Ishikawa (cell line): ENCODE results near the gene POGLUT2.

Experiments
- CEBPB ChIP-seq: IDR thresholded peaks from 2 replicates; pipeline ENCODE4 v1.6.1; 2012
- CREB1 ChIP-seq: IDR thresholded peaks from 2 replicates; pipeline ENCODE4 v1.6.1; 2012; ENCODE audit warnings: low read depth
- EGR1 ChIP-seq: IDR thresholded peaks from 2 replicates; pipeline ENCODE4 v1.6.1; 2012
- EP300 ChIP-seq: IDR thresholded peaks from 2 replicates; pipeline ENCODE4 v1.6.1; 2012; ENCODE audit warnings: borderline replicate concordance
- FOXM1 ChIP-seq: IDR thresholded peaks from 2 replicates; pipeline ENCODE4 v1.6.1; 2012; ENCODE audit warnings: low read depth, borderline replicate concordance
- MAX ChIP-seq: IDR thresholded peaks from 2 replicates; pipeline ENCODE4 v1.6.1; 2012
- NFIC ChIP-seq: IDR thresholded peaks from 2 replicates; pipeline ENCODE4 v1.6.1; 2012
- RAD21 ChIP-seq: IDR thresholded peaks from 2 replicates; pipeline ENCODE4 v1.6.1; 2012; ENCODE audit warnings: low read depth
- TAF1 ChIP-seq: IDR thresholded peaks from 2 replicates; pipeline ENCODE4 v1.6.1; 2012; ENCODE audit warnings: low read depth, mild to moderate bottlenecking
- TCF12 ChIP-seq: IDR thresholded peaks from 2 replicates; pipeline ENCODE4 v1.6.1; 2012; ENCODE audit warnings: low read depth
- TEAD4 ChIP-seq: IDR thresholded peaks from 2 replicates; pipeline ENCODE4 v1.6.1; 2012
- YY1 ChIP-seq: IDR thresholded peaks from 2 replicates; pipeline ENCODE4 v1.6.1; 2012; ENCODE audit warnings: low read depth
- ZBTB7A ChIP-seq: IDR thresholded peaks from 2 replicates; pipeline ENCODE4 v1.6.1; 2012; ENCODE audit warnings: low read depth
- TF ChIP-seq, protein P1 (sequence below): IDR thresholded peaks from 2 replicates; pipeline ENCODE4 v1.6.1; 2012; ENCODE audit warnings: low read depth, mild to moderate bottlenecking
- TF ChIP-seq, protein P2 (sequence below): IDR thresholded peaks from 2 replicates; pipeline ENCODE4 v1.6.1; 2012

The POGLUT2 gene

DNA sequence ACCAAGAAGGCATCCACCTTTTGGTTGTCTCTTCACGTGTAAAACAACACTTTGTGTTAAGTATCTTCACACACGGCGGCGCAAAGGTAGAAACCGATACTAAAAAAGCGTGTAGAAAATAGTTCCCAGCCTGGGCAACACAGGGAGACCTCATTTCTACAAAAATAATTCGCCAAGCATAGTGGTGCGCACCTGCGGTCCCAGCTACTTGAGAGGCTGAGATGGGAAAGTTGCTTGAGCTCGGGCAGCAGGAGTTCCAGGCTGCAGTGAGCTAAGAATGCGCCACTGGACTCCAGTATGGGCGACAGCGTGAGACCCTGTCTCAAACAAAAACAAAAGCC is 46.5 kb upstream of the POGLUT2 start:
- no peak for TF ChIP-seq TCF12
- TF ChIP-seq TAF1, result no peak
- TF ChIP-seq, protein P1, sequence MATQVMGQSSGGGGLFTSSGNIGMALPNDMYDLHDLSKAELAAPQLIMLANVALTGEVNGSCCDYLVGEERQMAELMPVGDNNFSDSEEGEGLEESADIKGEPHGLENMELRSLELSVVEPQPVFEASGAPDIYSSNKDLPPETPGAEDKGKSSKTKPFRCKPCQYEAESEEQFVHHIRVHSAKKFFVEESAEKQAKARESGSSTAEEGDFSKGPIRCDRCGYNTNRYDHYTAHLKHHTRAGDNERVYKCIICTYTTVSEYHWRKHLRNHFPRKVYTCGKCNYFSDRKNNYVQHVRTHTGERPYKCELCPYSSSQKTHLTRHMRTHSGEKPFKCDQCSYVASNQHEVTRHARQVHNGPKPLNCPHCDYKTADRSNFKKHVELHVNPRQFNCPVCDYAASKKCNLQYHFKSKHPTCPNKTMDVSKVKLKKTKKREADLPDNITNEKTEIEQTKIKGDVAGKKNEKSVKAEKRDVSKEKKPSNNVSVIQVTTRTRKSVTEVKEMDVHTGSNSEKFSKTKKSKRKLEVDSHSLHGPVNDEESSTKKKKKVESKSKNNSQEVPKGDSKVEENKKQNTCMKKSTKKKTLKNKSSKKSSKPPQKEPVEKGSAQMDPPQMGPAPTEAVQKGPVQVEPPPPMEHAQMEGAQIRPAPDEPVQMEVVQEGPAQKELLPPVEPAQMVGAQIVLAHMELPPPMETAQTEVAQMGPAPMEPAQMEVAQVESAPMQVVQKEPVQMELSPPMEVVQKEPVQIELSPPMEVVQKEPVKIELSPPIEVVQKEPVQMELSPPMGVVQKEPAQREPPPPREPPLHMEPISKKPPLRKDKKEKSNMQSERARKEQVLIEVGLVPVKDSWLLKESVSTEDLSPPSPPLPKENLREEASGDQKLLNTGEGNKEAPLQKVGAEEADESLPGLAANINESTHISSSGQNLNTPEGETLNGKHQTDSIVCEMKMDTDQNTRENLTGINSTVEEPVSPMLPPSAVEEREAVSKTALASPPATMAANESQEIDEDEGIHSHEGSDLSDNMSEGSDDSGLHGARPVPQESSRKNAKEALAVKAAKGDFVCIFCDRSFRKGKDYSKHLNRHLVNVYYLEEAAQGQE, result no peak
- TF ChIP-seq TEAD4, result no peak
- TF ChIP-seq MAX, result no peak
- no peak for TF ChIP-seq YY1
- TF ChIP-seq NFIC, result no peak
- TF ChIP-seq RAD21, result no peak
- TF ChIP-seq EP300, result no peak
- TF ChIP-seq FOXM1, result no peak
- TF ChIP-seq, protein P2, sequence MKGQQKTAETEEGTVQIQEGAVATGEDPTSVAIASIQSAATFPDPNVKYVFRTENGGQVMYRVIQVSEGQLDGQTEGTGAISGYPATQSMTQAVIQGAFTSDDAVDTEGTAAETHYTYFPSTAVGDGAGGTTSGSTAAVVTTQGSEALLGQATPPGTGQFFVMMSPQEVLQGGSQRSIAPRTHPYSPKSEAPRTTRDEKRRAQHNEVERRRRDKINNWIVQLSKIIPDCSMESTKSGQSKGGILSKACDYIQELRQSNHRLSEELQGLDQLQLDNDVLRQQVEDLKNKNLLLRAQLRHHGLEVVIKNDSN, result no peak
- TF ChIP-seq CREB1, result no peak
- no peak for TF ChIP-seq EGR1
- TF ChIP-seq ZBTB7A, result no peak
- TF ChIP-seq CEBPB, result no peak

GRCh38 chr13:102839462-102839861 is 40.7 kb upstream of the POGLUT2 start:
- TF ChIP-seq NFIC (no peak), TCF12 (no peak), TAF1 (no peak), YY1 (no peak), CEBPB (no peak)
- TF ChIP-seq, protein P1, result no peak

DNA sequence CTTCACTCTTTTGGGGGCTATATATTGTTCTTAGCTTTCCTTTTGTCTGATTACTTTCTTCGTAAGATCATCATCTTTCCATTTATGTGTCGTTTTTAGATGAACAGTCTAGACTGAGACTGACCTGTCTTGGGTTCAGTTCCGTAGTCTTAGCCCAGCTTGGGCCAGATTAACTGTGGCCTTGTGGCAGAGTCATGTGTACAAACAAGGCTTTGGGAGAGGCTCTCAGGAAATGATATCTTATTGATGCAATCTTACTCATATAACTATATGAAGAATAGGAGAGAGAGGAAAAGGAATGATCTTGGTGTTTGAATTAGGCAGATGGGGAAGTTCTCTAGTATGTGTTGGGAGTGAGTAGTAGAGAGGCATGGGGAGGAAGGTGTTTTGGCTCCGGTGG is 40.2 kb upstream of the POGLUT2 start:
- TF ChIP-seq YY1 (no peak), RAD21 (no peak), TCF12 (no peak), CREB1 (no peak), CEBPB (no peak), TEAD4 (no peak), NFIC (no peak)
- TF ChIP-seq, protein P2, result no peak
- TF ChIP-seq, protein P1, result no peak

GRCh38 chr13:102838273-102838672 is 39.5 kb upstream of the POGLUT2 start:
- TF ChIP-seq EP300, result no peak
- no peak for TF ChIP-seq TCF12
- TF ChIP-seq, protein P1, result no peak
- TF ChIP-seq MAX, result no peak
- no peak for TF ChIP-seq EGR1
- no peak for TF ChIP-seq TAF1
- no peak for TF ChIP-seq TEAD4
- TF ChIP-seq, protein P2, result no peak
- no peak for TF ChIP-seq YY1
- no peak for TF ChIP-seq ZBTB7A
- TF ChIP-seq RAD21, result no peak
- TF ChIP-seq NFIC, result no peak
- no peak for TF ChIP-seq FOXM1
